22Rv1 (cell line): ENCODE data around the gene PDE6C.

ENCODE experiments used
- CTCF ChIP-seq: fragments of 450-650 bp; IDR thresholded peaks from 2 replicates; pipeline ENCODE4 v1.5.1; 2017; ENCODE audit warnings: mild to moderate bottlenecking
- ZFX ChIP-seq: fragments of 450-650 bp; IDR thresholded peaks from 2 replicates; pipeline ENCODE4 v1.6.1; 2017; ENCODE audit warnings: antibody characterized with exemption, borderline replicate concordance

GRCh38 chr10:93608421-93608820 is 3.9 kb upstream of the PDE6C start:
- TF ChIP-seq ZFX (no peak), CTCF (no peak)
